HCT116 (cell line): Measurements from ENCODE around the gene PI4KA. TPM values are rescaled to one million over a fixed set of nuclear protein-coding genes. Genes with fewer than 3 reads are reported as not detected.

Source experiments
- ATAC-seq: fragments of 200-7000 bp; cut with Tn5 transposase; 2 replicates; pipeline ENCODE4 v1.9.1; 2020; ENCODE audit warnings: mild to moderate bottlenecking, moderate library complexity
- BruUV-seq: library from RNA; stranded (reverse); fragments of 400-500 nt; replicated peaks from 2 replicates; lab custom pipeline; 2021; lab: Mats Ljungman, UMichigan
- CTCF ChIA-PET: fragments of 300-600 bp; sonication (Branson Sonifier 250); formaldehyde crosslinking; loops from one replicate; lab custom pipeline; 2021; ENCODE audit warnings: antibody characterized with exemption; lab: Charles Lee
- POLR2A ChIA-PET: fragments of 300-600, 350-600 bp; sonication (Branson Sonifier 250); formaldehyde crosslinking; loops from one replicate; lab custom pipeline; 2021; ENCODE audit warnings: antibody characterized with exemption; lab: Charles Lee
- RAD21 ChIA-PET, 2 experiments: fragments of 300-600 bp; sonication (Branson Sonifier 250); formaldehyde crosslinking; loops; one replicate each; lab custom pipeline; 2023; ENCODE audit warnings: low total read pairs in 2 of 2; ENCODE audit not compliant: uncharacterized antibody in 2 of 2, unreplicated experiment in 2 of 2, low non-redundant PET in 1 of 2; lab: Charles Lee
- DNase-seq: peaks from one replicate; pipeline ENCODE4 v3.0.0-alpha.2; 2010; ENCODE audit warnings: low read depth, low spot score
- H2AFZ ChIP-seq: fragments of 200-600 bp; shearing (Covaris generic), sonication (generic); 2 replicates; pipeline ENCODE4 v1.6.1; 2017; ENCODE audit warnings: low read depth, mixed run types, mixed read lengths, antibody characterized with exemption, low read length; ENCODE audit not compliant: poor library complexity, severe bottlenecking
- H3K27ac ChIP-seq: 2 replicates; pipeline ENCODE4 v1.5.1; 2012; ENCODE audit warnings: low read depth, low read length
- H3K27me3 ChIP-seq: fragments of 200-600 bp; sonication (generic); 2 replicates; pipeline ENCODE4 v1.6.1; 2016; ENCODE audit warnings: mixed run types, low read length, mixed read lengths; ENCODE audit not compliant: insufficient read depth
- H3K36me3 ChIP-seq, 2 experiments: fragments of 200-500 bp in 1 of 2; fragments of 200-600 bp in 1 of 2; sonication (Bioruptor generic) in 1 of 2; sonication (generic) in 1 of 2; 2 replicates each; pipeline versions ENCODE4 v1.5.1 to v1.6.1; 2014 to 2016; ENCODE audit warnings: low read length in 2 of 2, inconsistent platforms in 1 of 2, mixed read lengths in 1 of 2, mixed run types in 1 of 2; ENCODE audit not compliant: insufficient read depth in 2 of 2, control insufficient read depth in 1 of 2
- H3K4me1 ChIP-seq, 2 experiments: fragments of 200-600 bp in 1 of 2; sonication (generic) in 1 of 2; 2 replicates each; pipeline versions ENCODE4 v1.5.1 to v1.6.1; 2012 to 2017; ENCODE audit warnings: low read length in 2 of 2, inconsistent platforms in 1 of 2, mild to moderate bottlenecking in 1 of 2, mixed read lengths in 1 of 2, mixed run types in 1 of 2, moderate library complexity in 1 of 2; ENCODE audit not compliant: insufficient read depth in 2 of 2, control insufficient read depth in 1 of 2
- H3K4me2 ChIP-seq: fragments of 200-600 bp; sonication (generic); 2 replicates; pipeline ENCODE4 v1.6.1; 2017; ENCODE audit warnings: mixed run types, low read length, mixed read lengths
- H3K4me3 ChIP-seq, 2 experiments: fragments of 200-600 bp in 1 of 2; sonication (generic) in 1 of 2; replicated peaks in 1 of 2; 2 replicates each; pipeline ENCODE4 v1.5.1; 2011 to 2016; ENCODE audit warnings: low read length in 2 of 2, control low read depth in 1 of 2, low read depth in 1 of 2, mild to moderate bottlenecking in 1 of 2, mixed read lengths in 1 of 2, mixed run types in 1 of 2
- H3K79me2 ChIP-seq: fragments of 200-600 bp; sonication (generic); 2 replicates; pipeline ENCODE4 v1.6.1; 2017; ENCODE audit warnings: mild to moderate bottlenecking, mixed run types, low read length, moderate library complexity, mixed read lengths; ENCODE audit not compliant: insufficient read depth
- H3K9ac ChIP-seq: fragments of 200-600 bp; sonication (generic); 2 replicates; pipeline ENCODE4 v1.6.1; 2016; ENCODE audit warnings: low read length, mixed read lengths
- H3K9me2 ChIP-seq: fragments of 200-600 bp; sonication (generic), shearing (Covaris generic); 2 replicates; pipeline ENCODE4 v1.6.1; 2017; ENCODE audit warnings: mixed run types, mild to moderate bottlenecking, moderate library complexity; ENCODE audit not compliant: insufficient read depth
- H3K9me3 ChIP-seq, 2 experiments: fragments of 200-500 bp in 1 of 2; fragments of 200-600 bp in 1 of 2; sonication (Bioruptor generic) in 1 of 2; sonication (generic) in 1 of 2; 2 replicates each; pipeline ENCODE4 v1.6.1; 2014 to 2017; ENCODE audit warnings: low read length in 2 of 2, mixed read lengths in 2 of 2, inconsistent platforms in 1 of 2, low read depth in 1 of 2, mild to moderate bottlenecking in 1 of 2, mixed run types in 1 of 2, moderate library complexity in 1 of 2; ENCODE audit not compliant: control insufficient read depth in 1 of 2, insufficient read depth in 1 of 2
- H4K20me1 ChIP-seq: fragments of 200-600 bp; sonication (generic), shearing (Covaris generic); 2 replicates; pipeline ENCODE4 v1.6.1; 2017; ENCODE audit warnings: mixed run types, mild to moderate bottlenecking, moderate library complexity; ENCODE audit not compliant: insufficient read depth
- CBX3 ChIP-seq: IDR thresholded peaks from 2 replicates; pipeline ENCODE4 v1.6.1; 2012; ENCODE audit warnings: low read depth
- CEBPB ChIP-seq: IDR thresholded peaks from 2 replicates; pipeline ENCODE4 v1.6.1; 2012; ENCODE audit warnings: low read depth
- CTCF ChIP-seq, 3 experiments: fragments of 200-600 bp in 1 of 3; sonication (generic) in 1 of 3; IDR thresholded peaks in 2 of 3; conservative IDR thresholded peaks in 1 of 3; 2 replicates each; pipeline ENCODE4 v1.5.1; 2012 to 2017; ENCODE audit warnings: low read depth in 2 of 3, low read length in 2 of 3, antibody characterized with exemption in 1 of 3, borderline replicate concordance in 1 of 3, control low read depth in 1 of 3, mild to moderate bottlenecking in 1 of 3, mixed read lengths in 1 of 3, mixed run types in 1 of 3, moderate library complexity in 1 of 3; ENCODE audit not compliant: insufficient read depth in 1 of 3
- ELF1 ChIP-seq: IDR thresholded peaks from 2 replicates; pipeline ENCODE4 v1.6.1; 2012; ENCODE audit warnings: low read depth, borderline replicate concordance
- EZH2 ChIP-seq: fragments of 200-600 bp; sonication (generic); IDR thresholded peaks from 2 replicates; pipeline ENCODE4 v1.6.1; 2017; ENCODE audit warnings: antibody characterized with exemption, mixed run types
- EZH2phosphoT487 ChIP-seq: fragments of 200-600 bp; IDR thresholded peaks from 2 replicates; pipeline ENCODE4 v1.6.1; 2018; ENCODE audit warnings: antibody characterized with exemption, borderline replicate concordance
- FOSL1 ChIP-seq: IDR thresholded peaks from 2 replicates; pipeline ENCODE4 v1.6.1; 2012; ENCODE audit warnings: low read depth
- JUND ChIP-seq: IDR thresholded peaks from 2 replicates; pipeline ENCODE4 v1.6.1; 2012
- MAX ChIP-seq: IDR thresholded peaks from 2 replicates; pipeline ENCODE4 v1.6.1; 2012
- POLR2A ChIP-seq: IDR thresholded peaks from 2 replicates; pipeline ENCODE4 v1.7.0; 2011; ENCODE audit warnings: borderline replicate concordance; ENCODE audit not compliant: insufficient read depth, insufficient read length; ENCODE audit errors: extremely low read depth
- POLR2AphosphoS5 ChIP-seq: IDR thresholded peaks from 2 replicates; pipeline ENCODE4 v1.6.1; 2011; ENCODE audit warnings: mild to moderate bottlenecking, low read depth, low read length, moderate library complexity
- RAD21 ChIP-seq: IDR thresholded peaks from 2 replicates; pipeline ENCODE4 v1.6.1; 2012; ENCODE audit warnings: low read depth, mild to moderate bottlenecking
- REST ChIP-seq: IDR thresholded peaks from 2 replicates; pipeline ENCODE4 v1.6.1; 2012; ENCODE audit warnings: low read depth
- SIN3A ChIP-seq: IDR thresholded peaks from 2 replicates; pipeline ENCODE4 v1.6.1; 2012; ENCODE audit warnings: low read depth
- SRF ChIP-seq: IDR thresholded peaks from 2 replicates; pipeline ENCODE4 v1.6.1; 2012; ENCODE audit warnings: low read depth
- TCF7L2 ChIP-seq: IDR thresholded peaks from 2 replicates; pipeline ENCODE4 v1.7.0; 2011; ENCODE audit warnings: borderline replicate concordance, inconsistent platforms; ENCODE audit not compliant: insufficient read depth, insufficient read length; ENCODE audit errors: extremely low read depth
- YY1 ChIP-seq: IDR thresholded peaks from 2 replicates; pipeline ENCODE4 v1.6.1; 2011; ENCODE audit warnings: low read length, low read depth, moderate library complexity, mild to moderate bottlenecking; ENCODE audit not compliant: insufficient replicate concordance; ENCODE audit errors: extremely low read depth
- ZBTB33 ChIP-seq: IDR thresholded peaks from 2 replicates; pipeline ENCODE4 v1.6.1; 2011; ENCODE audit warnings: mild to moderate bottlenecking, low read length, moderate library complexity; ENCODE audit not compliant: insufficient replicate concordance; ENCODE audit errors: extremely low read depth
- ZNF274 ChIP-seq: fragments of 200-500 bp; sonication (Bioruptor generic); IDR thresholded peaks from 2 replicates; pipeline ENCODE4 v1.6.1; 2014; ENCODE audit warnings: mild to moderate bottlenecking, low read depth, low read length, inconsistent platforms
- intact Hi-C: fragments of 100-400 bp; cut with micrococcal nuclease; formaldehyde crosslinking; loops from 2 replicates; pipeline ENCODE4 v1.10.0; 2022
- total RNA-seq: library from RNA; stranded (reverse); gene quantifications from one replicate; pipeline ENCODE4 v1.2.1, GENCODE V29; 2021; ENCODE audit not compliant: unreplicated experiment

The PI4KA gene
- total RNA-seq, 1 experiment from 2014 or later, result 59.6 TPM

- no peak for ATAC-seq
- ChIA-PET POLR2A (no interaction called here), CTCF (no interaction called here), RAD21 (no interaction called here)
- H3K9ac ChIP-seq, result no peak overlapping the region
- TF ChIP-seq MAX (no peak), POLR2AphosphoS5 (no peak), ZNF274 (no peak), FOSL1 (no peak), YY1 (no peak), SIN3A (no peak), SRF (no peak), CTCF (IDR thresholded peaks at IDR 0.05 in 2 of 3, conservative IDR thresholded peaks at IDR 0.05 in 1 of 3; ENCODE audit: borderline replicate concordance in 1 of 3, insufficient read depth in 1 of 3, low read depth in 2 of 3, low read length in 2 of 3) (no peak), EZH2phosphoT487 (no peak), ZBTB33 (no peak), ELF1 (no peak), TCF7L2 (no peak), EZH2 (no peak), CEBPB (no peak), RAD21 (no peak), POLR2A (no peak), REST (no peak), JUND (no peak), CBX3 (no peak)
- no peak overlapping the region for H2AFZ ChIP-seq
- H4K20me1 ChIP-seq, result no peaks in the 10 kb centered on the region
- no peaks in the 10 kb centered on the region for H3K27me3 ChIP-seq
- H3K27ac ChIP-seq, result no peak overlapping the region
- H3K4me2 ChIP-seq, result no peak overlapping the region
- no TSS peak for BruUV-seq
- H3K4me3 ChIP-seq, result no peak overlapping the region
- no peaks in the 10 kb centered on the region for H3K9me3 ChIP-seq
- no peaks in the 10 kb centered on the region for H3K79me2 ChIP-seq
- H3K36me3 ChIP-seq, result peaks cover 6 to 15% of the 10 kb centered on the region in 2 experiments; a peak in 3 of 4 replicates
- intact Hi-C loops, result no loop called here
- H3K4me1 ChIP-seq, result peaks cover 0 to 2% of the 10 kb centered on the region in 2 experiments; a peak in 1 of 4 replicates
- no peaks in the 10 kb centered on the region for H3K9me2 ChIP-seq
- DNase-seq, result no peak
Observed at GRCh38 chr22:20762233-20762796, 96.3 kb downstream of the PI4KA start.
